Fibroblast of lung (primary cell): ENCODE results near the gene NDC1.

Source experiments
- EZH2 ChIP-seq: IDR thresholded peaks from 2 replicates; pipeline ENCODE4 v1.5.1; 2012; ENCODE audit warnings: low read length, control low read depth, mild to moderate bottlenecking; ENCODE audit errors: missing control alignments
- TF ChIP-seq, protein P1 (sequence below), 2 donors: IDR thresholded peaks in 1 of 2; conservative IDR thresholded peaks in 1 of 2; 1 replicate in 1 of 2; 2 replicates in 1 of 2; pipeline ENCODE4 v1.5.1; 2011 to 2012; ENCODE audit warnings: low read length in 2 of 2, control low read depth in 1 of 2, inconsistent platforms in 1 of 2, low read depth in 1 of 2, mild to moderate bottlenecking in 1 of 2

DNA sequence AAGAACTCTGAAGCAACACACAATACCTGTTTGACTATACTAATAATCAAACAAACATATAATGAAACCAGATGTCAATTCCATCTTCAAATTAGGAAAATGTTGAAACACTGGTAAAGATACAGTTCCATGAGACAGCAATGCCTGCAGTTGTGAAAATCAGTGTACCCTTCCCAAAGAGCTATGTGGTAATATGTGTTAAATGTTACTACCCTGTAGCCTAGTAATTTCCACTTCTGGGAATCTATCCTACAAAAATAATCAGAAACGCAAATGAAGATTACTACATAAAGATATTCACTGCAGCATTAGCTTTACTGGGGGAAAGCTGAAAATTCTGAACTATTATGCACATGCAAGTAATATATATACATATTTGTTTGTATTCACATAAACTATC is 116.1 kb downstream of the NDC1 start:
- TF ChIP-seq, protein P1, sequence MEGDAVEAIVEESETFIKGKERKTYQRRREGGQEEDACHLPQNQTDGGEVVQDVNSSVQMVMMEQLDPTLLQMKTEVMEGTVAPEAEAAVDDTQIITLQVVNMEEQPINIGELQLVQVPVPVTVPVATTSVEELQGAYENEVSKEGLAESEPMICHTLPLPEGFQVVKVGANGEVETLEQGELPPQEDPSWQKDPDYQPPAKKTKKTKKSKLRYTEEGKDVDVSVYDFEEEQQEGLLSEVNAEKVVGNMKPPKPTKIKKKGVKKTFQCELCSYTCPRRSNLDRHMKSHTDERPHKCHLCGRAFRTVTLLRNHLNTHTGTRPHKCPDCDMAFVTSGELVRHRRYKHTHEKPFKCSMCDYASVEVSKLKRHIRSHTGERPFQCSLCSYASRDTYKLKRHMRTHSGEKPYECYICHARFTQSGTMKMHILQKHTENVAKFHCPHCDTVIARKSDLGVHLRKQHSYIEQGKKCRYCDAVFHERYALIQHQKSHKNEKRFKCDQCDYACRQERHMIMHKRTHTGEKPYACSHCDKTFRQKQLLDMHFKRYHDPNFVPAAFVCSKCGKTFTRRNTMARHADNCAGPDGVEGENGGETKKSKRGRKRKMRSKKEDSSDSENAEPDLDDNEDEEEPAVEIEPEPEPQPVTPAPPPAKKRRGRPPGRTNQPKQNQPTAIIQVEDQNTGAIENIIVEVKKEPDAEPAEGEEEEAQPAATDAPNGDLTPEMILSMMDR (conservative IDR thresholded peaks at IDR 0.05 in 1 of 2, IDR thresholded peaks at IDR 0.05 in 1 of 2; ENCODE audit: low read depth in 1 of 2, low read length in 2 of 2): no peak
- TF ChIP-seq EZH2: no peak
